HEK293 (cell line): ENCODE results near the gene CCDC3.

ENCODE experiments used
- CTCF ChIA-PET: fragments of 350-600 bp; formaldehyde crosslinking; extraction: SDS; loops from one replicate; lab custom pipeline; 2021; ENCODE audit warnings: antibody characterized with exemption; lab: Yijun Ruan, JAX
- POLR2A ChIA-PET: fragments of 300-600 bp; formaldehyde crosslinking; extraction: SDS; loops from one replicate; lab custom pipeline; 2020; ENCODE audit warnings: antibody characterized with exemption, inconsistent platforms; lab: Yijun Ruan, JAX
- H3K27ac ChIP-seq: fragments of 200-500 bp; sonication (Bioruptor generic); 2 replicates; pipeline ENCODE4 v1.5.1; 2014; ENCODE audit warnings: low read depth, low read length, control low read depth, inconsistent platforms; ENCODE audit errors: extremely low read depth
- H3K36me3 ChIP-seq, 2 experiments: fragments of 200-500 bp in 1 of 2; sonication (Bioruptor generic) in 1 of 2; 1 replicate in 1 of 2; 2 replicates in 1 of 2; pipeline ENCODE4 v1.5.1; 2014 to 2017; ENCODE audit warnings: inconsistent platforms in 2 of 2, low read length in 2 of 2; ENCODE audit not compliant: control insufficient read depth in 2 of 2, insufficient read depth in 1 of 2
- H3K4me1 ChIP-seq: fragments of 200-500 bp; sonication (Bioruptor generic); 2 replicates; pipeline ENCODE4 v1.5.1; 2014; ENCODE audit warnings: mild to moderate bottlenecking, low read length, inconsistent platforms; ENCODE audit not compliant: control insufficient read depth, insufficient read depth
- H3K4me3 ChIP-seq: 2 replicates; pipeline ENCODE4 v1.5.1; 2011; ENCODE audit warnings: low read depth, mild to moderate bottlenecking, control low read depth, low read length, moderate library complexity
- H3K9me3 ChIP-seq: fragments of 200-500 bp; sonication (Bioruptor generic); 2 replicates; pipeline ENCODE4 v1.5.1; 2014; ENCODE audit warnings: low read depth, low read length, inconsistent platforms; ENCODE audit not compliant: control insufficient read depth, insufficient read depth
- BCL6B ChIP-seq: fragments of 450-650 bp; formaldehyde crosslinking; IDR thresholded peaks from 2 replicates; pipeline ENCODE4 v1.5.1; 2017; ENCODE audit warnings: missing biosample characterization, missing genetic modification characterization
- KLF1 ChIP-seq: fragments of 450-650 bp; formaldehyde crosslinking; IDR thresholded peaks from 2 replicates; pipeline ENCODE4 v1.5.1; 2016; ENCODE audit warnings: missing biosample characterization, missing genetic modification characterization
- PRDM2 ChIP-seq: fragments of 450-650 bp; formaldehyde crosslinking; IDR thresholded peaks from 2 replicates; pipeline ENCODE4 v1.5.1; 2016; ENCODE audit warnings: missing biosample characterization, missing genetic modification characterization, borderline replicate concordance
- PRDM4 ChIP-seq: fragments of 450-650 bp; formaldehyde crosslinking; IDR thresholded peaks from 2 replicates; pipeline ENCODE4 v1.5.1; 2017; ENCODE audit warnings: missing biosample characterization, missing genetic modification characterization
- SALL2 ChIP-seq: fragments of 450-650 bp; formaldehyde crosslinking; IDR thresholded peaks from 2 replicates; pipeline ENCODE4 v1.5.0; 2017; ENCODE audit warnings: missing biosample characterization, mild to moderate bottlenecking, missing genetic modification characterization, borderline replicate concordance
- ZEB2 ChIP-seq: fragments of 450-650 bp; formaldehyde crosslinking; IDR thresholded peaks from 2 replicates; pipeline ENCODE4 v1.5.1; 2016; ENCODE audit warnings: missing biosample characterization, missing genetic modification characterization
- ZFP3 ChIP-seq: fragments of 450-650 bp; formaldehyde crosslinking; IDR thresholded peaks from 2 replicates; pipeline ENCODE4 v1.5.1; 2016; ENCODE audit warnings: low read depth, missing biosample characterization, missing genetic modification characterization
- ZNF311 ChIP-seq: fragments of 450-650 bp; formaldehyde crosslinking; IDR thresholded peaks from 2 replicates; pipeline ENCODE4 v1.5.1; 2017; ENCODE audit warnings: missing biosample characterization, missing genetic modification characterization, borderline replicate concordance
- ZNF37A ChIP-seq: fragments of 450-650 bp; IDR thresholded peaks from 2 replicates; pipeline ENCODE4 v1.5.1; 2018; ENCODE audit warnings: missing biosample characterization, missing genetic modification characterization
- ZNF449 ChIP-seq: fragments of 450-650 bp; formaldehyde crosslinking; IDR thresholded peaks from 2 replicates; pipeline ENCODE4 v1.5.1; 2017; ENCODE audit warnings: missing biosample characterization, mild to moderate bottlenecking, missing genetic modification characterization, moderate library complexity
- ZNF473 ChIP-seq: fragments of 450-650 bp; formaldehyde crosslinking; IDR thresholded peaks from 2 replicates; pipeline ENCODE4 v1.5.1; 2017; ENCODE audit warnings: missing biosample characterization, missing genetic modification characterization
- ZNF530 ChIP-seq: fragments of 450-650 bp; formaldehyde crosslinking; IDR thresholded peaks from 2 replicates; pipeline ENCODE4 v1.5.1; 2016; ENCODE audit warnings: low read depth, missing biosample characterization, missing genetic modification characterization
- ZNF548 ChIP-seq: fragments of 450-650 bp; formaldehyde crosslinking; IDR thresholded peaks from 2 replicates; pipeline ENCODE4 v1.5.1; 2016; ENCODE audit warnings: missing biosample characterization, missing genetic modification characterization
- ZNF654 ChIP-seq: fragments of 450-650 bp; formaldehyde crosslinking; IDR thresholded peaks from 2 replicates; pipeline ENCODE4 v1.5.1; 2016; ENCODE audit warnings: low read depth, missing biosample characterization, missing genetic modification characterization
- ZNF658 ChIP-seq: fragments of 450-650 bp; formaldehyde crosslinking; IDR thresholded peaks from 2 replicates; pipeline ENCODE4; 2016; ENCODE audit warnings: missing biosample characterization, missing genetic modification characterization
- ZNF660 ChIP-seq: fragments of 450-650 bp; IDR thresholded peaks from 2 replicates; pipeline ENCODE4 v1.5.1; 2018; ENCODE audit warnings: missing biosample characterization, mild to moderate bottlenecking, missing genetic modification characterization
- ZSCAN16 ChIP-seq: fragments of 450-650 bp; formaldehyde crosslinking; IDR thresholded peaks from 2 replicates; pipeline ENCODE4 v1.5.1; 2016; ENCODE audit warnings: missing biosample characterization, missing genetic modification characterization
- ZSCAN23 ChIP-seq: fragments of 450-650 bp; formaldehyde crosslinking; IDR thresholded peaks from 2 replicates; pipeline ENCODE4 v1.5.1; 2016; ENCODE audit warnings: missing biosample characterization, missing genetic modification characterization

The CCDC3 gene

GRCh38 chr10:12966067-12966466 is 35.4 kb downstream of the CCDC3 start:
- TF ChIP-seq ZNF548 (no peak), ZFP3 (tag by site-specific recombination) (no peak), BCL6B (tag by site-specific recombination) (no peak), ZNF658 (tag by site-specific recombination) (no peak), PRDM2 (tag by site-specific recombination) (no peak), KLF1 (tag by site-specific recombination) (no peak), ZNF530 (tag by site-specific recombination) (no peak), SALL2 (tag by site-specific recombination) (no peak), ZNF473 (tag by site-specific recombination) (no peak), ZSCAN16 (tag by site-specific recombination) (no peak), PRDM4 (no peak), ZEB2 (no peak), ZNF660 (no peak), ZSCAN23 (no peak), ZNF654 (tag by site-specific recombination) (no peak), ZNF311 (no peak), ZNF37A (tag by site-specific recombination) (no peak), ZNF449 (no peak)
- ChIA-PET CTCF (no interaction called here), POLR2A (no interaction called here)
- no peaks in the 10 kb centered on the region for H3K4me1 ChIP-seq
- H3K9me3 ChIP-seq: no peaks in the 10 kb centered on the region
- no peaks in the 10 kb centered on the region; a peak in 1 of 3 replicates for H3K36me3 ChIP-seq
- H3K27ac ChIP-seq: no peak overlapping the region
- H3K4me3 ChIP-seq: no peak overlapping the region
